K562 (cell line): ENCODE data around the gene SIMC1. TPM values are rescaled to one million over a fixed set of nuclear protein-coding genes. Genes with fewer than 3 reads are reported as not detected.

Experiments used
- ATAC-seq: fragments of 200-7000 bp; cut with Tn5 transposase; 3 replicates; pipeline ENCODE4 v1.9.1; 2020; ENCODE audit warnings: moderate library complexity
- BruUV-seq: library from RNA; stranded (reverse); fragments of 400-500 nt; replicated peaks from 2 replicates; lab custom pipeline; 2021; lab: Mats Ljungman, UMichigan
- CTCF ChIA-PET: fragments of 300-600 bp; formaldehyde crosslinking; extraction: SDS; loops from one replicate; lab custom pipeline; 2021; ENCODE audit warnings: low intra/inter-chr PET ratio; lab: Yijun Ruan, JAX
- POLR2A ChIA-PET: fragments of 300-600, 350-650 bp; sonication (Branson Sonifier 250); formaldehyde crosslinking; extraction: SDS; loops from one replicate; lab custom pipeline; 2021; ENCODE audit warnings: antibody characterized with exemption, inconsistent platforms; lab: Yijun Ruan, JAX
- DNase-seq, 4 experiments: peaks; one replicate each; pipeline versions ENCODE4 v3.0.0 to v3.0.0-alpha.2; 2011 to 2018; ENCODE audit warnings: low spot score in 3 of 4, mixed read lengths in 3 of 4; ENCODE audit errors: extremely low read depth in 1 of 4
- FAIRE-seq: peaks from 2 replicates; lab custom pipeline; 2011; peaks lifted over from hg19 to GRCh38; lab: Jason Lieb, UNC
- H2AFZ ChIP-seq: 2 replicates; pipeline ENCODE4 v1.6.0; 2011; ENCODE audit warnings: low read depth, low read length, control low read depth, inconsistent platforms
- H3K27ac ChIP-seq: fragments of 200-600 bp; 3 replicates; pipeline ENCODE4 v1.8.0; 2011; ENCODE audit warnings: low read depth, mild to moderate bottlenecking, control low read depth, inconsistent platforms, low read length, moderate library complexity, mixed read lengths; ENCODE audit errors: extremely low read depth
- H3K27me3 ChIP-seq, 2 experiments: fragments of 300-600 bp in 1 of 2; 2 replicates in 1 of 2; 3 replicates in 1 of 2; pipeline versions ENCODE4 v1.6.0 to v1.8.0; 2011; ENCODE audit warnings: inconsistent platforms in 2 of 2, low read length in 2 of 2, mild to moderate bottlenecking in 1 of 2, mixed read lengths in 1 of 2, moderate library complexity in 1 of 2; ENCODE audit not compliant: control insufficient read depth in 2 of 2, insufficient read depth in 2 of 2
- H3K36me3 ChIP-seq: fragments of 300-600 bp; 3 replicates; pipeline ENCODE4 v1.8.0; 2011; ENCODE audit warnings: mild to moderate bottlenecking, low read length, inconsistent platforms; ENCODE audit not compliant: control insufficient read depth, insufficient read depth
- H3K4me1 ChIP-seq, 2 experiments: fragments of 200-600 bp in 1 of 2; replicated peaks in 1 of 2; 2 replicates in 1 of 2; 3 replicates in 1 of 2; pipeline versions ENCODE4 v1.5.1 to v1.8.0; 2011; ENCODE audit warnings: inconsistent platforms in 2 of 2, low read length in 2 of 2, mild to moderate bottlenecking in 1 of 2, mixed read lengths in 1 of 2, moderate library complexity in 1 of 2; ENCODE audit not compliant: control insufficient read depth in 2 of 2, insufficient read depth in 2 of 2
- H3K4me2 ChIP-seq: 2 replicates; pipeline ENCODE4 v1.6.1; 2011; ENCODE audit warnings: low read length, control low read depth, inconsistent platforms, mixed read lengths; ENCODE audit not compliant: insufficient read depth
- H3K4me3 ChIP-seq: fragments of 200-600 bp; sonication (generic), shearing (Covaris generic); 2 replicates; pipeline ENCODE4 v1.5.1; 2016; ENCODE audit warnings: control low read depth, inconsistent platforms
- H3K79me2 ChIP-seq: fragments of 200-600 bp; 3 replicates; pipeline ENCODE4 v1.8.0; 2011; ENCODE audit warnings: low read length, inconsistent platforms; ENCODE audit not compliant: control insufficient read depth, insufficient read depth
- H3K9ac ChIP-seq, 2 experiments: 2 replicates each; pipeline versions ENCODE4 v1.6.0 to v1.6.1; 2011; ENCODE audit warnings: low read depth in 2 of 2, low read length in 2 of 2, control low read depth in 1 of 2, inconsistent platforms in 1 of 2, mild to moderate bottlenecking in 1 of 2, mixed read lengths in 1 of 2; ENCODE audit not compliant: insufficient read depth in 1 of 2
- H3K9me1 ChIP-seq: one replicate; pipeline ENCODE4 v1.6.0; 2011; ENCODE audit warnings: inconsistent platforms, mild to moderate bottlenecking, low read length, moderate library complexity; ENCODE audit not compliant: control insufficient read depth, insufficient read depth
- H3K9me3 ChIP-seq: replicated peaks from 2 replicates; pipeline ENCODE4 v1.5.1; 2011; ENCODE audit warnings: low read depth, low read length, inconsistent platforms; ENCODE audit not compliant: control insufficient read depth, insufficient read depth
- H4K20me1 ChIP-seq: replicated peaks from 2 replicates; pipeline ENCODE4 v1.6.1; 2011; ENCODE audit warnings: low read length, inconsistent platforms, mixed read lengths; ENCODE audit not compliant: control insufficient read depth, insufficient read depth
- BRD9 ChIP-seq: fragments of 450-650 bp; IDR thresholded peaks from 2 replicates; pipeline ENCODE4 v1.6.1; 2018; ENCODE audit warnings: low read depth; ENCODE audit not compliant: partially characterized antibody
- ESRRA ChIP-seq: fragments of 450-650 bp; IDR thresholded peaks from 2 replicates; pipeline ENCODE4 v1.6.1; 2014; ENCODE audit warnings: low read depth, mild to moderate bottlenecking, moderate library complexity, borderline replicate concordance
- FIP1L1 ChIP-seq: fragments of 200-400 bp; formaldehyde crosslinking; IDR thresholded peaks from 2 replicates; pipeline ENCODE4 v1.6.1; 2018; ENCODE audit warnings: mild to moderate bottlenecking, low read depth, low read length; ENCODE audit not compliant: poor library complexity, severe bottlenecking
- HDGF ChIP-seq: fragments of 450-650 bp; IDR thresholded peaks from 2 replicates; pipeline ENCODE4 v1.6.1; 2016
- MXI1 ChIP-seq: IDR thresholded peaks from 2 replicates; pipeline ENCODE4 v1.6.1; 2011; ENCODE audit warnings: low read depth, mild to moderate bottlenecking, improper control_type of control experiment, low read length
- NR2C1 ChIP-seq, 2 experiments: fragments of 450-650 bp; IDR thresholded peaks; 2 replicates each; pipeline ENCODE4 v1.6.1; 2017; ENCODE audit warnings: mild to moderate bottlenecking in 2 of 2, antibody characterized with exemption in 1 of 2, inconsistent platforms in 1 of 2, missing compliant biosample characterization in 1 of 2, missing genetic modification characterization in 1 of 2
- SAP30 ChIP-seq: fragments of 200-600 bp; sonication (generic); IDR thresholded peaks from 2 replicates; pipeline ENCODE4 v1.6.1; 2012; ENCODE audit warnings: borderline replicate concordance, low read depth, mild to moderate bottlenecking, moderate library complexity, low read length, control low read depth, inconsistent platforms; ENCODE audit not compliant: insufficient read depth, poor library complexity, severe bottlenecking
- ZBTB12 ChIP-seq: fragments of 250-450 bp; sonication (Bioruptor Pico); IDR thresholded peaks from 2 replicates; pipeline ENCODE4 v1.4.0; 2020
- ZNF140 ChIP-seq: fragments of 250-450 bp; sonication (Bioruptor Pico); IDR thresholded peaks from 2 replicates; pipeline ENCODE4 v1.8.0; 2021; ENCODE audit warnings: moderate library complexity, mild to moderate bottlenecking, inconsistent platforms
- ZNF561 ChIP-seq: fragments of 450-650 bp; formaldehyde crosslinking; conservative IDR thresholded peaks from 2 replicates; pipeline ENCODE4 v1.4.0; 2020; ENCODE audit warnings: mild to moderate bottlenecking, moderate library complexity
- WGBS: fragments of 100-300 bp; shearing (Covaris generic); methylation state at CpG from one replicate; pipeline ENCODE4 v1.1.6; 2016; ENCODE audit warnings: low coverage, mixed read lengths; ENCODE audit not compliant: insufficient coverage; ENCODE audit errors: missing lambda C conversion rate; 5-methylcytosine and 5-hydroxymethylcytosine counted together
- in situ Hi-C: fragments of 300-500 bp; cut with MboI; formaldehyde crosslinking; loops from 4 replicates; pipeline ENCODE4 v1.15.0; 2018; ENCODE audit warnings: inconsistent platforms, mixed read lengths
- intact Hi-C: fragments of 100-400 bp; cut with micrococcal nuclease; formaldehyde crosslinking; loops from 2 replicates; pipeline ENCODE4 v1.14.2; 2022
- polyA plus RNA-seq, 8 experiments: library from polyadenylated mRNA; depleted of rRNA in 4 of 8; stranded (reverse) in 5 of 8; unstranded in 3 of 8; fragments of >200 nt; fragmentation: Nextera tagmentation in 2 of 8; fragmentation: Illumina TruSeq in 1 of 8; extraction: Ambion mirVana in 2 of 8; extraction: Trizol in 1 of 8; gene quantifications; 2 replicates each; pipeline versions ENCODE4 v1.2.1 to v1.2.3, GENCODE V29; 2011 to 2014; ENCODE audit warnings: inconsistent platforms in 1 of 8, missing spikeins in 1 of 8
- total RNA-seq, 7 experiments: library from RNA; depleted of rRNA in 6 of 7; stranded (reverse); fragments of >200 nt in 6 of 7; fragmentation: Illumina TruSeq in 2 of 7; extraction: Trizol in 2 of 7; gene quantifications; 2 replicates each; pipeline versions ENCODE4 v1.2.1 to v1.2.3, GENCODE V29; 2011 to 2021; ENCODE audit warnings: low replicate concordance in 1 of 7
- TF ChIP-seq, protein P1 (sequence below): sonication (generic); formaldehyde crosslinking; IDR thresholded peaks from 2 replicates; pipeline ENCODE4 v1.8.0; 2023; ENCODE audit warnings: missing genetic modification reagents, mild to moderate bottlenecking, borderline replicate concordance

SIMC1 gene
- total and polyA plus RNA-seq, 9 of the 15 experiments (the other 6 are each of a cell fraction or from before 2014, with no cell fraction given), result 7.2 to 36.3 (median 14.7) TPM

DNA sequence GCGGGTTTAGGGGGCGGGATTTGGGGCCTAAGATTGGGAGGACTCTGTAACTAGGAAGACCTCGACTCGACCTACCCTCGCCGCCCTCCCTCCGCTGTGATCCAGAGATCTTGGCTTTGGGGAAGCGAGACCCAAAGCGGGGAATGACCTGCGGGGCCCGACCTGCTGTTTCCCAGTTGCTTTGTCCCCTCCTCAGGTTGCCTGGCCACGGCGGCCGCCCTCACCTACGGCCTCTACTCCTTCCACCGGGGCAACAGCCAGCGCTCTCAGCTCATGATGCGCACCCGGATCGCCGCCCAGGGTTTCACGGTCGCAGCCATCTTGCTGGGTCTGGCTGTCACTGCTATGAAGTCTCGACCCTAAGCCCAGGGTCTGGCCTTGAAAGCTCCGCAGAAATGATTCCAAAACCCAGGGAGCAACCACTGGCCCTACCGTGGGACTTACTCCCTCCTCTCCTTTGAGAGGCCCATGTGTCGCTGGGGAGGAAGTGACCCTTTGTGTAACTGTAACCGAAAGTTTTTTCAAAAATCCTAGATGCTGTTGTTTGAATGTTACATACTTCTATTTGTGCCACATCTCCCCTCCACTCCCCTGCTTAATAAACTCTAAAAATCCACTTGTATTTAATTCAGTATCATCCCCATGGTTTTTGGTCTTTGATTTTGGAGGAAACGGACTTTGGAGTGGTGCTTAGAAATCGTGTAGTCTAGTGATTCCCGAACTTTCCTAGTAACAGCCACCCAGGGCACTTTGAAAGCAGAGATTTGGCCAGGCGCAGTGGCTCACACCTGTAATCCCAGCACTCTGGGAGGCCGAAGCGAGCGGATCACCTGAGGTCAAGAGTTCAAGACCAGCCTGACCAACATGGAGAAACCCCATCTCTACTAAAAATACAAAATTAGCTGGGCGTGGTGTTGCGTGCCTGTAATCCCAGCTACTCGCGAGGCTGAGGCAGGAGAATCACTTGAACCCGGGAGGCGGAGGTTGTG is 151.2 kb downstream of the SIMC1 start (continued):
- peak; percentile 28 for TF ChIP-seq SAP30
- TF ChIP-seq, all 486 proteins: peak for 55

DNA sequence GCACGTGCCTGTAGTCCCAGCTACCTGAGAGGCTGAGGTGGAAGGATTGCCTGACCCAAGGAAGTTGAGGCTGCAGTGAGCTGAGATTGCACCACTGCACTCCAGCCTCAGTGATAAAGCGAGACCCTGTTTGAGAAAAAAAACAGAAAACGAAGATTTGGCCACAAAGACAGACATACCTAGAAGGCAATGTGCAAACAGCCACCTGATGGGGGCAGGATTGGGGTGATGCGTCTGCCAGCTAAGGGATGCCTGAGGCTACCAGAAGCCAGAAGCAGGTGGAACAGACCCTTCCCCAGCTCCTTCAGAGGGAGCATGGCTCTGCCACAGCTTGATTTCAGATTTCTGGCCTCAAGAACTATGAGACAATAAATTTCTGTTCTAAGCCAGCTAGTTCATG is 153.3 kb downstream of the SIMC1 start:
- H3K9me3 ChIP-seq, result no peaks in the 10 kb centered on the region
- H3K4me1 ChIP-seq, result peaks cover 10 to 22% of the 10 kb centered on the region in 2 experiments; a peak in 4 of 5 replicates
- H3K27ac ChIP-seq, result no peak overlapping the region
- intact Hi-C loops, result no loop called here
- H2AFZ ChIP-seq, result no peak overlapping the region
- H3K9me1 ChIP-seq, result peaks cover 1% of the 10 kb centered on the region
- TF ChIP-seq ZBTB12 (CRISPR knock-in tag) (no peak), ZNF561 (CRISPR knock-in tag) (no peak), ESRRA (no peak), BRD9 (no peak), MXI1 (no peak), HDGF (no peak), FIP1L1 (no peak), NR2C1 (IDR thresholded peaks at IDR 0.05) (no peak), NR2C1 (tag; IDR thresholded peaks at IDR 0.05) (no peak), ZNF140 (CRISPR knock-in tag) (no peak)
- TF ChIP-seq, protein P1, sequence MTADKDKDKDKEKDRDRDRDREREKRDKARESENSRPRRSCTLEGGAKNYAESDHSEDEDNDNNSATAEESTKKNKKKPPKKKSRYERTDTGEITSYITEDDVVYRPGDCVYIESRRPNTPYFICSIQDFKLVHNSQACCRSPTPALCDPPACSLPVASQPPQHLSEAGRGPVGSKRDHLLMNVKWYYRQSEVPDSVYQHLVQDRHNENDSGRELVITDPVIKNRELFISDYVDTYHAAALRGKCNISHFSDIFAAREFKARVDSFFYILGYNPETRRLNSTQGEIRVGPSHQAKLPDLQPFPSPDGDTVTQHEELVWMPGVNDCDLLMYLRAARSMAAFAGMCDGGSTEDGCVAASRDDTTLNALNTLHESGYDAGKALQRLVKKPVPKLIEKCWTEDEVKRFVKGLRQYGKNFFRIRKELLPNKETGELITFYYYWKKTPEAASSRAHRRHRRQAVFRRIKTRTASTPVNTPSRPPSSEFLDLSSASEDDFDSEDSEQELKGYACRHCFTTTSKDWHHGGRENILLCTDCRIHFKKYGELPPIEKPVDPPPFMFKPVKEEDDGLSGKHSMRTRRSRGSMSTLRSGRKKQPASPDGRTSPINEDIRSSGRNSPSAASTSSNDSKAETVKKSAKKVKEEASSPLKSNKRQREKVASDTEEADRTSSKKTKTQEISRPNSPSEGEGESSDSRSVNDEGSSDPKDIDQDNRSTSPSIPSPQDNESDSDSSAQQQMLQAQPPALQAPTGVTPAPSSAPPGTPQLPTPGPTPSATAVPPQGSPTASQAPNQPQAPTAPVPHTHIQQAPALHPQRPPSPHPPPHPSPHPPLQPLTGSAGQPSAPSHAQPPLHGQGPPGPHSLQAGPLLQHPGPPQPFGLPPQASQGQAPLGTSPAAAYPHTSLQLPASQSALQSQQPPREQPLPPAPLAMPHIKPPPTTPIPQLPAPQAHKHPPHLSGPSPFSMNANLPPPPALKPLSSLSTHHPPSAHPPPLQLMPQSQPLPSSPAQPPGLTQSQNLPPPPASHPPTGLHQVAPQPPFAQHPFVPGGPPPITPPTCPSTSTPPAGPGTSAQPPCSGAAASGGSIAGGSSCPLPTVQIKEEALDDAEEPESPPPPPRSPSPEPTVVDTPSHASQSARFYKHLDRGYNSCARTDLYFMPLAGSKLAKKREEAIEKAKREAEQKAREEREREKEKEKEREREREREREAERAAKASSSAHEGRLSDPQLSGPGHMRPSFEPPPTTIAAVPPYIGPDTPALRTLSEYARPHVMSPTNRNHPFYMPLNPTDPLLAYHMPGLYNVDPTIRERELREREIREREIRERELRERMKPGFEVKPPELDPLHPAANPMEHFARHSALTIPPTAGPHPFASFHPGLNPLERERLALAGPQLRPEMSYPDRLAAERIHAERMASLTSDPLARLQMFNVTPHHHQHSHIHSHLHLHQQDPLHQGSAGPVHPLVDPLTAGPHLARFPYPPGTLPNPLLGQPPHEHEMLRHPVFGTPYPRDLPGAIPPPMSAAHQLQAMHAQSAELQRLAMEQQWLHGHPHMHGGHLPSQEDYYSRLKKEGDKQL, result no peak
- no peaks in the 10 kb centered on the region for H3K27me3 ChIP-seq
- peaks cover 41% of the 10 kb centered on the region for H3K79me2 ChIP-seq
- FAIRE-seq (no peak), DNase-seq (no peak), ATAC-seq (no peak)
- BruUV-seq, result no TSS peak
- no peak overlapping the region for H3K4me3 ChIP-seq
- 80% methylated on average over 4 of the region's 4 CpGs for WGBS
- ChIA-PET CTCF (no interaction called here), POLR2A (interaction anchor here (0.6 to 1.2 kb wide), 2 partner anchors 144 to 158 kb away, joined by 3 to 4 read pairs; no protein-coding TSS in a partner anchor)
- no peaks in the 10 kb centered on the region; the same call in 1 of the 2 replicates for H4K20me1 ChIP-seq
- no peak overlapping the region for H3K4me2 ChIP-seq
- no peak overlapping the region for H3K9ac ChIP-seq
- H3K36me3 ChIP-seq, result peaks cover 67% of the 10 kb centered on the region
- in situ Hi-C loops, result no loop called here
